ENCODE data around the gene DCHS1. TPM values are rescaled to one million over a fixed set of nuclear protein-coding genes. Genes with fewer than 3 reads are reported as not detected.

Gene DCHS1
- total and polyA plus RNA-seq, 2 of the 13 experiments (the other 11 are each of a cell fraction or from before 2014, with no cell fraction given), result under 0.01 to 0.03 TPM

DNA sequence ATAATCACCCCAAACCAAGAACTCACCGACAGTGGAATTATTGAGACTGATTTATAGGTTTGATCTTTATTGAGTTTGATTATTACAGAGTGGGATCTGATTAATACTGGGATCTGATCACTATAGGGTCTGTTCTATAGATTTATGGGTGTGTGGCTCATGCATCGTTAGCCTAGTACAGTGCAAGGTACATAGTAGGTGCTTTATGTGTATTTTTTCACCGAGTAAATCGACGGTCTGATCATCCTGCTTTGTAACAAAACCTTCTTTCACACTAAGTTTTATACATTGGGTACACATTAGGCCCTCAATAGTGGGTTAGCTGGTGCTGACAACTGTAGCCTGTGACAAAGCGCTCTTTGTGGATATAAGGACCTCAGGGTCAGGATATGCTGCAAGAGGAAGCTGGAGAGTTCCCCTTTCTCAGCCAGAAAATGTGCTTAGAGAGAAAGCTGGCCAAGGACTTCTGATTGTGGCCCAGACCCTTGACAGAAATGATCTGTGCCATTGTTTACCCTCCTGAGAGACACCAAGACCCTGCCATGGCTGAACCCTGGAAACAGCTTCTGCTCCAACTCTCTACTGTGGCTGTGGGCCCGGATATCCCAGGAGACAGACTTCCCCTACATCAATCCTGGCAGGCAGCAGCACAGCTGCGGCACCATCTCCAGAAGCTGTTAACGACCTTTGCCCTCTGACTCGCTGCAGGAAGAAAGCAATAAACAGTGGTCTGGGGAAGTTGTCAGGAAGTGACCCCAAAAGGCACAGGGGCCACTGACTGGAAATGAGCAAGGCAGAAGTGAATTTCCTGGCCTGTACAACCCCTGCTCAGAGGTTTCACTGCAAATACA lies 20.3 kb downstream of the DCHS1 start (continued):
- TF ChIP-seq, protein P1, sequence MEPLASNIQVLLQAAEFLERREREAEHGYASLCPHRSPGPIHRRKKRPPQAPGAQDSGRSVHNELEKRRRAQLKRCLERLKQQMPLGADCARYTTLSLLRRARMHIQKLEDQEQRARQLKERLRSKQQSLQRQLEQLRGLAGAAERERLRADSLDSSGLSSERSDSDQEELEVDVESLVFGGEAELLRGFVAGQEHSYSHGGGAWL (CRISPR knock-in tag; IDR thresholded peaks at IDR 0.05), result no peak
- TF ChIP-seq, protein P2, sequence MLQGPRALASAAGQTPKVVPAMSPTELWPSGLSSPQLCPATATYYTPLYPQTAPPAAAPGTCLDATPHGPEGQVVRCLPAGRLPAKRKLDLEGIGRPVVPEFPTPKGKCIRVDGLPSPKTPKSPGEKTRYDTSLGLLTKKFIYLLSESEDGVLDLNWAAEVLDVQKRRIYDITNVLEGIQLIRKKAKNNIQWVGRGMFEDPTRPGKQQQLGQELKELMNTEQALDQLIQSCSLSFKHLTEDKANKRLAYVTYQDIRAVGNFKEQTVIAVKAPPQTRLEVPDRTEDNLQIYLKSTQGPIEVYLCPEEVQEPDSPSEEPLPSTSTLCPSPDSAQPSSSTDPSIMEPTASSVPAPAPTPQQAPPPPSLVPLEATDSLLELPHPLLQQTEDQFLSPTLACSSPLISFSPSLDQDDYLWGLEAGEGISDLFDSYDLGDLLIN (CRISPR knock-in tag; IDR thresholded peaks at IDR 0.05; ENCODE audit: borderline replicate concordance), result no peak
- no peak for TF ChIP-seq MXD4 (CRISPR knock-in tag; IDR thresholded peaks at IDR 0.05)
- no peak for TF ChIP-seq ZNF101 (CRISPR knock-in tag; IDR thresholded peaks at IDR 0.05; ENCODE audit: borderline replicate concordance, low read depth)
- TF ChIP-seq, protein P3, sequence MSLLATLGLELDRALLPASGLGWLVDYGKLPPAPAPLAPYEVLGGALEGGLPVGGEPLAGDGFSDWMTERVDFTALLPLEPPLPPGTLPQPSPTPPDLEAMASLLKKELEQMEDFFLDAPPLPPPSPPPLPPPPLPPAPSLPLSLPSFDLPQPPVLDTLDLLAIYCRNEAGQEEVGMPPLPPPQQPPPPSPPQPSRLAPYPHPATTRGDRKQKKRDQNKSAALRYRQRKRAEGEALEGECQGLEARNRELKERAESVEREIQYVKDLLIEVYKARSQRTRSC (CRISPR knock-in tag; IDR thresholded peaks at IDR 0.05; ENCODE audit: low read depth), result no peak
- TF ChIP-seq KLF13 (CRISPR knock-in tag; IDR thresholded peaks at IDR 0.05), result no peak
- no peak for TF ChIP-seq PRPF4 (IDR thresholded peaks at IDR 0.05; ENCODE audit: low read depth, low read length, poor library complexity, severe bottlenecking)
- TF ChIP-seq, protein P4, sequence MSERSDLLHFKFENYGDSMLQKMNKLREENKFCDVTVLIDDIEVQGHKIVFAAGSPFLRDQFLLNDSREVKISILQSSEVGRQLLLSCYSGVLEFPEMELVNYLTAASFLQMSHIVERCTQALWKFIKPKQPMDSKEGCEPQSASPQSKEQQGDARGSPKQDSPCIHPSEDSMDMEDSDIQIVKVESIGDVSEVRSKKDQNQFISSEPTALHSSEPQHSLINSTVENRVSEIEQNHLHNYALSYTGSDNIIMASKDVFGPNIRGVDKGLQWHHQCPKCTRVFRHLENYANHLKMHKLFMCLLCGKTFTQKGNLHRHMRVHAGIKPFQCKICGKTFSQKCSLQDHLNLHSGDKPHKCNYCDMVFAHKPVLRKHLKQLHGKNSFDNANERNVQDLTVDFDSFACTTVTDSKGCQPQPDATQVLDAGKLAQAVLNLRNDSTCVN (CRISPR knock-in tag; IDR thresholded peaks at IDR 0.05; ENCODE audit: borderline replicate concordance), result no peak
- TF ChIP-seq, protein P5, sequence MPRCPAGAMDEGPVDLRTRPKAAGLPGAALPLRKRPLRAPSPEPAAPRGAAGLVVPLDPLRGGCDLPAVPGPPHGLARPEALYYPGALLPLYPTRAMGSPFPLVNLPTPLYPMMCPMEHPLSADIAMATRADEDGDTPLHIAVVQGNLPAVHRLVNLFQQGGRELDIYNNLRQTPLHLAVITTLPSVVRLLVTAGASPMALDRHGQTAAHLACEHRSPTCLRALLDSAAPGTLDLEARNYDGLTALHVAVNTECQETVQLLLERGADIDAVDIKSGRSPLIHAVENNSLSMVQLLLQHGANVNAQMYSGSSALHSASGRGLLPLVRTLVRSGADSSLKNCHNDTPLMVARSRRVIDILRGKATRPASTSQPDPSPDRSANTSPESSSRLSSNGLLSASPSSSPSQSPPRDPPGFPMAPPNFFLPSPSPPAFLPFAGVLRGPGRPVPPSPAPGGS (CRISPR knock-in tag; IDR thresholded peaks at IDR 0.05), result no peak
- TF ChIP-seq ZNF17 (CRISPR knock-in tag; IDR thresholded peaks at IDR 0.05), result no peak
- no peak for TF ChIP-seq KAT8 (CRISPR knock-in tag; IDR thresholded peaks at IDR 0.05)
- 0 out of 2 replicates have a peak, but pooled peaks have one; percentile 48 for TF ChIP-seq ZNF563 (CRISPR knock-in tag; IDR thresholded peaks at IDR 0.05)
- TF ChIP-seq SRF (IDR thresholded peaks at IDR 0.05; ENCODE audit: low read depth, low read length), result no peak
- no peak for TF ChIP-seq GTF2F1 (IDR thresholded peaks at IDR 0.05; ENCODE audit: low read length)
- no peak for TF ChIP-seq ZMYM3 (CRISPR knock-in tag; IDR thresholded peaks at IDR 0.05)
- no peak for TF ChIP-seq ZNF816 (CRISPR knock-in tag; IDR thresholded peaks at IDR 0.05; ENCODE audit: borderline replicate concordance)
- TF ChIP-seq, protein P6, sequence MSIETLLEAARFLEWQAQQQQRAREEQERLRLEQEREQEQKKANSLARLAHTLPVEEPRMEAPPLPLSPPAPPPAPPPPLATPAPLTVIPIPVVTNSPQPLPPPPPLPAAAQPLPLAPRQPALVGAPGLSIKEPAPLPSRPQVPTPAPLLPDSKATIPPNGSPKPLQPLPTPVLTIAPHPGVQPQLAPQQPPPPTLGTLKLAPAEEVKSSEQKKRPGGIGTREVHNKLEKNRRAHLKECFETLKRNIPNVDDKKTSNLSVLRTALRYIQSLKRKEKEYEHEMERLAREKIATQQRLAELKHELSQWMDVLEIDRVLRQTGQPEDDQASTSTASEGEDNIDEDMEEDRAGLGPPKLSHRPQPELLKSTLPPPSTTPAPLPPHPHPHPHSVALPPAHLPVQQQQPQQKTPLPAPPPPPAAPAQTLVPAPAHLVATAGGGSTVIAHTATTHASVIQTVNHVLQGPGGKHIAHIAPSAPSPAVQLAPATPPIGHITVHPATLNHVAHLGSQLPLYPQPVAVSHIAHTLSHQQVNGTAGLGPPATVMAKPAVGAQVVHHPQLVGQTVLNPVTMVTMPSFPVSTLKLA (IDR thresholded peaks at IDR 0.05), result no peak
- TF ChIP-seq, protein P7, sequence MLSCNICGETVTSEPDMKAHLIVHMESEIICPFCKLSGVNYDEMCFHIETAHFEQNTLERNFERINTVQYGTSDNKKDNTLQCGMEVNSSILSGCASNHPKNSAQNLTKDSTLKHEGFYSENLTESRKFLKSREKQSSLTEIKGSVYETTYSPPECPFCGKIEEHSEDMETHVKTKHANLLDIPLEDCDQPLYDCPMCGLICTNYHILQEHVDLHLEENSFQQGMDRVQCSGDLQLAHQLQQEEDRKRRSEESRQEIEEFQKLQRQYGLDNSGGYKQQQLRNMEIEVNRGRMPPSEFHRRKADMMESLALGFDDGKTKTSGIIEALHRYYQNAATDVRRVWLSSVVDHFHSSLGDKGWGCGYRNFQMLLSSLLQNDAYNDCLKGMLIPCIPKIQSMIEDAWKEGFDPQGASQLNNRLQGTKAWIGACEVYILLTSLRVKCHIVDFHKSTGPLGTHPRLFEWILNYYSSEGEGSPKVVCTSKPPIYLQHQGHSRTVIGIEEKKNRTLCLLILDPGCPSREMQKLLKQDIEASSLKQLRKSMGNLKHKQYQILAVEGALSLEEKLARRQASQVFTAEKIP (CRISPR knock-in tag; IDR thresholded peaks at IDR 0.05; ENCODE audit: borderline replicate concordance), result no peak
- TF ChIP-seq, protein P8, sequence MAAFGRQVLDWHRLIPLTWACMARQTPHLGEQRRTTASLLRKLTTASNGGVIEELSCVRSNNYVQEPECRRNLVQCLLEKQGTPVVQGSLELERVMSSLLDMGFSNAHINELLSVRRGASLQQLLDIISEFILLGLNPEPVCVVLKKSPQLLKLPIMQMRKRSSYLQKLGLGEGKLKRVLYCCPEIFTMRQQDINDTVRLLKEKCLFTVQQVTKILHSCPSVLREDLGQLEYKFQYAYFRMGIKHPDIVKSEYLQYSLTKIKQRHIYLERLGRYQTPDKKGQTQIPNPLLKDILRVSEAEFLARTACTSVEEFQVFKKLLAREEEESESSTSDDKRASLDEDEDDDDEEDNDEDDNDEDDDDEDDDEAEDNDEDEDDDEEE (CRISPR knock-in tag; IDR thresholded peaks at IDR 0.05), result no peak
